ENCODE results near the gene PLXNA4. TPM values are rescaled to one million over a fixed set of nuclear protein-coding genes. Genes with fewer than 3 reads are reported as not detected.

Gene PLXNA4
- total and polyA plus RNA-seq, 2 experiments from 2014 or later: 0.32 TPM; not detected in 1

GRCh38 chr7:132240262-132240661 lies 336.0 kb downstream of the PLXNA4 start:
- H3K9me2 ChIP-seq (ENCODE audit: insufficient read depth): no peaks in the 10 kb centered on the region
- H3K27me3 ChIP-seq (replicated peaks; ENCODE audit: insufficient read depth): no peaks in the 10 kb centered on the region
- no peak for TF ChIP-seq EZH2 (IDR thresholded peaks at IDR 0.05; ENCODE audit: insufficient read depth, poor library complexity, severe bottlenecking)
- no peak for TF ChIP-seq EZH2phosphoT487 (IDR thresholded peaks at IDR 0.05; ENCODE audit: insufficient read depth, low read depth)
- no peaks in the 10 kb centered on the region for H3K79me2 ChIP-seq (ENCODE audit: insufficient read depth)
- no peaks in the 10 kb centered on the region for H3K9me3 ChIP-seq (ENCODE audit: low read depth)
- in situ Hi-C loops (cut with MboI): no loop called here
- no peaks in the 10 kb centered on the region for H3K4me1 ChIP-seq (ENCODE audit: insufficient read depth)
- no peak overlapping the region for H2AFZ ChIP-seq
- H3K27ac ChIP-seq: no peak overlapping the region
- DNase-seq: no peak
- H3K4me2 ChIP-seq (ENCODE audit: unreplicated experiment): no peak overlapping the region
- H3F3A ChIP-seq (ENCODE audit: insufficient read depth): no peaks in the 10 kb centered on the region
- no peaks in the 10 kb centered on the region for H4K20me1 ChIP-seq (ENCODE audit: insufficient read depth)
- WGBS, 2 experiments (ENCODE audit: low coverage in 1 of 2, low lambda C conversion rate in 2 of 2, missing lambda C conversion rate in 2 of 2): 7 to 23% methylated on average over 3 of the region's 3 CpGs
- H3K36me3 ChIP-seq (ENCODE audit: low read depth): no peaks in the 10 kb centered on the region
- H3K4me3 ChIP-seq: no peak overlapping the region
- no peak overlapping the region for H3K9ac ChIP-seq

GRCh38 chr7:132239422-132239994 lies 336.8 kb downstream of the PLXNA4 start:
- no peak overlapping the region for H3K27ac ChIP-seq

DNA sequence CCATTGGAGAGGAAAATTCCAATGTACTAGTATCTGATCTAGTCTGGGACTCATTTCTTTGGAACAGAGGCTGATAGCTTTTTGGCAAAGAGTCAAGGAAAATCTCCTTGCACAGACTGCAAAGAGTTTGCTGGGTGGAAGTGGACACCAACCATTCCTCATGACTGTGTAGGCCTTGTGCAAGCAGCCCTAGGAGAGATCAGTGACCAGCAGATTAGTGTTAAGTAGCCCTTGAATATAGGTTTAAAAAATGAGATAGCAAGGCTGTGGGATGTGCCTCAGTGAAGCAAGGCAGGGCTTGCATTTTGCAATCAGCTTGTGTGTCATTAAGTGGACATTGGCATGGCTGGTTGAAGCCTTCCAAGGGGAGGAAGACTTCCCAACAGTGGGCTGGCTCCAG lies 341.6 kb downstream of the PLXNA4 start:
- no peaks in the 10 kb centered on the region for H4K20me1 ChIP-seq (ENCODE audit: insufficient read depth)
- TF ChIP-seq EZH2phosphoT487 (IDR thresholded peaks at IDR 0.05; ENCODE audit: insufficient read depth, low read depth) (no peak), EZH2 (IDR thresholded peaks at IDR 0.05; ENCODE audit: insufficient read depth, poor library complexity, severe bottlenecking) (no peak)
- no peaks in the 10 kb centered on the region for H3K9me2 ChIP-seq (ENCODE audit: insufficient read depth)
- H3K4me3 ChIP-seq: no peak overlapping the region
- H3K9me3 ChIP-seq (ENCODE audit: low read depth): no peaks in the 10 kb centered on the region
- H3K4me1 ChIP-seq (ENCODE audit: insufficient read depth): no peaks in the 10 kb centered on the region
- H3K27me3 ChIP-seq (replicated peaks; ENCODE audit: insufficient read depth): no peaks in the 10 kb centered on the region
- H3F3A ChIP-seq (ENCODE audit: insufficient read depth): no peaks in the 10 kb centered on the region
- no peak overlapping the region for H3K4me2 ChIP-seq (ENCODE audit: unreplicated experiment)
- no peak overlapping the region for H2AFZ ChIP-seq
- H3K9ac ChIP-seq: no peak overlapping the region
- H3K36me3 ChIP-seq (ENCODE audit: low read depth): no peaks in the 10 kb centered on the region
- no peaks in the 10 kb centered on the region for H3K79me2 ChIP-seq (ENCODE audit: insufficient read depth)
- H3K27ac ChIP-seq: no peak overlapping the region
- in situ Hi-C loops (cut with MboI): no loop called here
- no peak for DNase-seq

More at GRCh38 chr7:132239422-132239994, 336.8 kb downstream of the PLXNA4 start:
- Histone ChIP-seq H3K9me3 (ENCODE audit: low read depth) (no peaks in the 10 kb centered on the region), H3F3A (ENCODE audit: insufficient read depth) (no peaks in the 10 kb centered on the region), H3K79me2 (ENCODE audit: insufficient read depth) (no peaks in the 10 kb centered on the region), H3K9ac (no peak overlapping the region), H3K4me3 (no peak overlapping the region), H2AFZ (no peak overlapping the region), H3K36me3 (ENCODE audit: low read depth) (no peaks in the 10 kb centered on the region), H3K9me2 (ENCODE audit: insufficient read depth) (no peaks in the 10 kb centered on the region), H3K4me2 (ENCODE audit: unreplicated experiment) (no peak overlapping the region), H3K4me1 (ENCODE audit: insufficient read depth) (no peaks in the 10 kb centered on the region), H3K27me3 (replicated peaks; ENCODE audit: insufficient read depth) (no peaks in the 10 kb centered on the region), H4K20me1 (ENCODE audit: insufficient read depth) (no peaks in the 10 kb centered on the region)
- no peak for DNase-seq
- no peak for TF ChIP-seq EZH2 (IDR thresholded peaks at IDR 0.05; ENCODE audit: insufficient read depth, poor library complexity, severe bottlenecking)
- no peak for TF ChIP-seq EZH2phosphoT487 (IDR thresholded peaks at IDR 0.05; ENCODE audit: insufficient read depth, low read depth)
- 66 to 78% methylated on average over 5 of the region's 5 CpGs for WGBS, 2 experiments (ENCODE audit: low coverage in 1 of 2, low lambda C conversion rate in 2 of 2, missing lambda C conversion rate in 2 of 2)
- in situ Hi-C loops (cut with MboI): no loop called here

DNA sequence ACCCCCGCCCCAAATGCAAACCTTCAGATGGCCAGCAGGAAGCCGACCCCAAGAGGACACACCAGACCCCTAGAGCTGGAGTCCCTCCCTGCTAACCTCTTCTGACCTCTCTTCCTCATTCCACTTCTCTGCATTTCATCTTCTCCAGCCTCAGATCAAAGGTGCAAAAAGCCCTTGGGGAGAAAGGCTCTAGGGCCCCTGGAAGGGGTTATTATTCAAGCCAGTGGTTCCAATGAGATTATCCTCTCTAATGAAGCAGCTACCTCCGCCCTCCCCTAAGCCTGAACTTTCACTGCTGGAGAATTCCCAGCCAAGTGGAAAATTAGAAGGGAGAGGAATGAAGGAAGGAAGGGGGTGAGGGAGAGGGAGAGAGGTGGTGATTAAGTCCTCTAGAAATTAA lies 343.9 kb downstream of the PLXNA4 start:
- no peak for DNase-seq
- no peaks in the 10 kb centered on the region for H4K20me1 ChIP-seq (ENCODE audit: insufficient read depth)
- in situ Hi-C loops (cut with MboI): no loop called here
- no peak overlapping the region for H3K4me3 ChIP-seq
- no peak overlapping the region for H2AFZ ChIP-seq
- no peaks in the 10 kb centered on the region for H3K4me1 ChIP-seq (ENCODE audit: insufficient read depth)
- H3K9me3 ChIP-seq (ENCODE audit: low read depth): no peaks in the 10 kb centered on the region
- no peaks in the 10 kb centered on the region for H3K27me3 ChIP-seq (replicated peaks; ENCODE audit: insufficient read depth)
- H3K36me3 ChIP-seq (ENCODE audit: low read depth): no peaks in the 10 kb centered on the region
- no peak overlapping the region for H3K4me2 ChIP-seq (ENCODE audit: unreplicated experiment)
- H3K9me2 ChIP-seq (ENCODE audit: insufficient read depth): no peaks in the 10 kb centered on the region
- H3F3A ChIP-seq (ENCODE audit: insufficient read depth): no peaks in the 10 kb centered on the region
- WGBS, 2 experiments (ENCODE audit: low coverage in 1 of 2, low lambda C conversion rate in 2 of 2, missing lambda C conversion rate in 2 of 2): 18 to 34% methylated on average over 3 of the region's 3 CpGs
- TF ChIP-seq EZH2phosphoT487 (IDR thresholded peaks at IDR 0.05; ENCODE audit: insufficient read depth, low read depth): no peak
- TF ChIP-seq EZH2 (IDR thresholded peaks at IDR 0.05; ENCODE audit: insufficient read depth, poor library complexity, severe bottlenecking): no peak
- no peaks in the 10 kb centered on the region for H3K79me2 ChIP-seq (ENCODE audit: insufficient read depth)
- no peak overlapping the region for H3K27ac ChIP-seq
- no peak overlapping the region for H3K9ac ChIP-seq

DNA sequence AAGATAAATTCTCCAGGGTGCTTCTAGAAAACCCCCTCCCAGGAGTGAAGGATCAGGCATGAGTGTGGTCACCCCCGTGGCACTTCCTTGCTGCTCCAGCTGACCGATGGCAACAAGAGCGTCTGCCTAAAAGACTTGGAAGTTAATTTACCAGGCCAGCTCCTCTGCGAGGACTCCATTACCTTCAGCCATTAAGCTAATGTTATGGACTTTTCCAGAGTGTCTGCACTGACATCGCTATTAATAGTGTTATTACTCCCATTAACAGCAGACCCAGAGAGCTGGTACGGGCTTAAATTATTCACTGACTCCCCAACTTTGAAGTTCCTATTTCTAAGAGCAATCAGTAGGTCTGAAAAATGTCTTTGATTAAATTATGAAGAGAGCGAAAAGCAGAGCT lies 345.8 kb downstream of the PLXNA4 start:
- no peaks in the 10 kb centered on the region for H3K9me3 ChIP-seq (ENCODE audit: low read depth)
- no peak for TF ChIP-seq EZH2phosphoT487 (IDR thresholded peaks at IDR 0.05; ENCODE audit: insufficient read depth, low read depth)
- no peak for TF ChIP-seq EZH2 (IDR thresholded peaks at IDR 0.05; ENCODE audit: insufficient read depth, poor library complexity, severe bottlenecking)

More for the DNA sequence above, 345.8 kb downstream of the PLXNA4 start:
- WGBS, 2 experiments (ENCODE audit: low coverage in 1 of 2, low lambda C conversion rate in 2 of 2, missing lambda C conversion rate in 2 of 2): 49 to 60% methylated on average over 7 of the region's 7 CpGs
- Histone ChIP-seq H2AFZ (no peak overlapping the region), H3F3A (ENCODE audit: insufficient read depth) (no peaks in the 10 kb centered on the region), H3K27me3 (replicated peaks; ENCODE audit: insufficient read depth) (no peaks in the 10 kb centered on the region), H3K36me3 (ENCODE audit: low read depth) (no peaks in the 10 kb centered on the region), H3K4me1 (ENCODE audit: insufficient read depth) (no peaks in the 10 kb centered on the region), H3K9ac (no peak overlapping the region), H3K27ac (no peak overlapping the region), H4K20me1 (ENCODE audit: insufficient read depth) (no peaks in the 10 kb centered on the region), H3K4me3 (no peak overlapping the region), H3K4me2 (ENCODE audit: unreplicated experiment) (no peak overlapping the region), H3K79me2 (ENCODE audit: insufficient read depth) (no peaks in the 10 kb centered on the region), H3K9me2 (ENCODE audit: insufficient read depth) (no peaks in the 10 kb centered on the region)
- no peak for DNase-seq
- in situ Hi-C loops (cut with MboI): no loop called here

Measured in GM23248 (cell line).